Cardiac muscle cell (in vitro differentiated cells and primary cell): ENCODE measurements around the gene CARMIL1. TPM values are rescaled to one million over a fixed set of nuclear protein-coding genes. Genes with fewer than 3 reads are reported as not detected.

ENCODE experiments used
- DNase-seq, 2 donors: peaks; one replicate each; pipeline versions ENCODE4 v3.0.0 to v3.0.0-alpha.2; 2010 to 2017; ENCODE audit warnings: low read depth in 1 of 2, low spot score in 1 of 2
- H3K27ac ChIP-seq: fragments of 200-600 bp; sonication (generic); 2 replicates; pipeline ENCODE4 v1.5.1; 2016
- H3K27me3 ChIP-seq: fragments of 200-600 bp; sonication (generic); 2 replicates; pipeline ENCODE4 v1.6.0; 2016; ENCODE audit warnings: control low read depth
- H3K36me3 ChIP-seq: fragments of 200-600 bp; sonication (generic); 2 replicates; pipeline ENCODE4 v1.5.1; 2016; ENCODE audit warnings: control low read depth
- H3K4me1 ChIP-seq: fragments of 200-600 bp; sonication (generic); 2 replicates; pipeline ENCODE4 v1.8.1; 2017; ENCODE audit warnings: low read depth, mild to moderate bottlenecking, mixed run types
- H3K4me3 ChIP-seq: fragments of 200-600 bp; sonication (generic); 2 replicates; pipeline ENCODE4 v1.5.1; 2016; ENCODE audit warnings: mild to moderate bottlenecking
- H3K9me3 ChIP-seq: fragments of 200-600 bp; sonication (generic); 2 replicates; pipeline ENCODE4 v1.5.1; 2017; ENCODE audit warnings: low read depth, mild to moderate bottlenecking, control low read depth
- CTCF ChIP-seq: IDR thresholded peaks from 2 replicates; pipeline ENCODE4 v1.5.1; 2012; ENCODE audit warnings: low read depth, mild to moderate bottlenecking, low read length
- polyA plus RNA-seq: library from polyadenylated mRNA; unstranded; fragments of >200 nt; fragmentation: Nextera tagmentation; extraction: Ambion mirVana; gene quantifications from 2 replicates; pipeline ENCODE4 v1.2.1, GENCODE V29; 2016
- total RNA-seq: library from RNA; depleted of rRNA; stranded (reverse); fragments of >200 nt; gene quantifications from 2 replicates; pipeline ENCODE4 v1.2.3, GENCODE V29; 2016

CARMIL1 gene
- total and polyA plus RNA-seq, 2 experiments from 2014 or later: 15.7 to 63.6 TPM

- no peak overlapping the region for H3K27ac ChIP-seq
- no peak for TF ChIP-seq CTCF
- H3K36me3 ChIP-seq: peaks cover 21% of the 10 kb centered on the region
- no peak overlapping the region for H3K4me3 ChIP-seq
- H3K4me1 ChIP-seq: no peaks in the 10 kb centered on the region
- no peak for DNase-seq
- H3K9me3 ChIP-seq: no peaks in the 10 kb centered on the region
- H3K27me3 ChIP-seq: no peaks in the 10 kb centered on the region
Observed at GRCh38 chr6:25602674-25602982, 323.5 kb downstream of the CARMIL1 start.

GRCh38 chr6:25603251-25603650, 324.1 kb downstream of the CARMIL1 start:
- no peak for TF ChIP-seq CTCF
- H3K27ac ChIP-seq: no peak overlapping the region
- no peak for DNase-seq
- no peak overlapping the region for H3K4me3 ChIP-seq
- H3K4me1 ChIP-seq: no peaks in the 10 kb centered on the region
- peaks cover 21% of the 10 kb centered on the region for H3K36me3 ChIP-seq
- no peaks in the 10 kb centered on the region for H3K9me3 ChIP-seq
- H3K27me3 ChIP-seq: no peaks in the 10 kb centered on the region

- Histone ChIP-seq H3K36me3 (peaks cover 32% of the 10 kb centered on the region), H3K9me3 (no peaks in the 10 kb centered on the region), H3K4me3 (no peak overlapping the region), H3K27ac (no peak overlapping the region), H3K4me1 (no peaks in the 10 kb centered on the region), H3K27me3 (no peaks in the 10 kb centered on the region)
- DNase-seq: no peak
- TF ChIP-seq CTCF: no peak
Observed at GRCh38 chr6:25606151-25606550, 327.0 kb downstream of the CARMIL1 start.

- Histone ChIP-seq H3K9me3 (no peaks in the 10 kb centered on the region), H3K27ac (no peak overlapping the region), H3K36me3 (peaks cover 44% of the 10 kb centered on the region), H3K4me3 (no peak overlapping the region), H3K27me3 (no peaks in the 10 kb centered on the region), H3K4me1 (no peaks in the 10 kb centered on the region)
- no peak for TF ChIP-seq CTCF
- no peak for DNase-seq
Observed at GRCh38 chr6:25608558-25609174, 329.5 kb downstream of the CARMIL1 start.

GRCh38 chr6:25612666-25613065, 333.5 kb downstream of the CARMIL1 start:
- Histone ChIP-seq H3K4me3 (no peak overlapping the region), H3K27ac (no peak overlapping the region), H3K9me3 (no peaks in the 10 kb centered on the region), H3K36me3 (peaks cover 42% of the 10 kb centered on the region), H3K4me1 (no peaks in the 10 kb centered on the region), H3K27me3 (no peaks in the 10 kb centered on the region)
- TF ChIP-seq CTCF: no peak
- no peak for DNase-seq

- TF ChIP-seq CTCF: no peak
- DNase-seq: no peak
- no peak overlapping the region for H3K4me3 ChIP-seq
- H3K4me1 ChIP-seq: no peaks in the 10 kb centered on the region
- H3K36me3 ChIP-seq: peaks cover 42% of the 10 kb centered on the region
- H3K9me3 ChIP-seq: no peaks in the 10 kb centered on the region
- no peaks in the 10 kb centered on the region for H3K27me3 ChIP-seq
- no peak overlapping the region for H3K27ac ChIP-seq
Observed at GRCh38 chr6:25613415-25613814, 334.2 kb downstream of the CARMIL1 start.
